GM12892 (cell line): Measurements from ENCODE around the gene LYAR.

Experiments used
- POLR2A ChIP-seq: IDR thresholded peaks from 2 replicates; pipeline ENCODE4 v1.6.1; 2011; ENCODE audit warnings: low read depth, low read length, control low read depth
- POLR2AphosphoS5 ChIP-seq: IDR thresholded peaks from 2 replicates; pipeline ENCODE4 v1.6.1; 2011; ENCODE audit warnings: low read depth, low read length, control low read depth
- TAF1 ChIP-seq: IDR thresholded peaks from 2 replicates; pipeline ENCODE4 v1.6.1; 2011; ENCODE audit warnings: low read depth, mild to moderate bottlenecking, control low read depth, low read length, borderline replicate concordance

DNA sequence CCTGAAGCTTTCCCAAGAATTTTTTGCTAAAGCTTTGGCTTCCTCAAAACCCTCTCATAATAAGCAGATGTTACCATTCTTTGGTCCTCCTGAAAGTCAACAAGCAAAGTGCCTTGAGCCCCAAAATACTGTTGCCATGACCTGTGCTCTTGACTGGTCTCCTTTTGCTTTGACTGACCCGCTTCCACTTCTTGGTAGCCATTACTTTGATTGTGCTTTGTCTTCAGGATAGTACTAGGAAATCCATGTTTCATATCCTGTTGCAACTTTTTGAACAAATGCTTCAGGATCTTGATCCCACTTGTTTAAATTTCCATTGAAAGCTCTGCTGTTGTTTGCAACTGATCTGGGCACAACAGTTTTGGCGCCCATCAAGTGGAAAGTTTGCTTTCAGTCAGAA, 56.3 kb downstream of the LYAR start:
- TF ChIP-seq POLR2AphosphoS5 (no peak), POLR2A (no peak), TAF1 (no peak)
